Dendritic cell treated with granulocyte-macrophage colony-stimulating factor and Interleukin-4, amounts not matched to agents 40 ng/mL and 50 ng/mL, for 4 days (primary cell): ENCODE results near the gene PAFAH2.

ENCODE experiments used
- H3K27ac Mint-ChIP-seq: one replicate; pipeline ENCODE4 v1.8.0; 2022; ENCODE audit warnings: mild to moderate bottlenecking, mixed read lengths
- H3K27me3 Mint-ChIP-seq: one replicate; pipeline ENCODE4 v1.8.0; 2022; ENCODE audit warnings: mild to moderate bottlenecking, mixed read lengths
- H3K36me3 Mint-ChIP-seq: one replicate; pipeline ENCODE4 v1.8.0; 2022; ENCODE audit warnings: low read depth, mixed read lengths
- H3K4me1 Mint-ChIP-seq: one replicate; pipeline ENCODE4 v1.8.0; 2022; ENCODE audit warnings: low read depth, mixed read lengths
- H3K4me3 Mint-ChIP-seq: one replicate; pipeline ENCODE4 v1.8.0; 2022; ENCODE audit warnings: mild to moderate bottlenecking, moderate library complexity, mixed read lengths
- H3K9me3 Mint-ChIP-seq: one replicate; pipeline ENCODE4 v1.8.0; 2022; ENCODE audit warnings: mixed read lengths
- intact Hi-C: fragments of 100-400 bp; cut with micrococcal nuclease; formaldehyde crosslinking; loops from one replicate; pipeline ENCODE4 v1.15.0; 2022

PAFAH2 gene

DNA sequence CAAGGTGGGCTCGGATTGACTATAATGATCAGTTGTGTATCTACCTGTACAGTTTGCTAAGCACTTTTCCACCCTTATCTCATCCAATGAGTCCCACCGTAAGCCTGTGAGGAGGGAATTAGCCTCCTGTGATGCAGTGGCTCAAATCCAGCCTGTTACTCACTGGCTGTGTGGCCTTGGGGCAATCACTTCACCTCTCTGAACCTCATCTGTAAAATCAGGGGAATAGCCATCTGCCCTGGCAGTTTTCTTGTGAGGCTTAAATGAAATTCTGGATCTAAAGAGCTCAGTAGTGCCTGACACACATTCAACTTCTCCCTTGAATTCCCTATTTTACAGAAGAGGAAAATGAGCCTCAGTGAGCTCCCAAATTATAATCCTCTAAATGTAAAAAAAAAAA, 16.3 kb upstream of the PAFAH2 start:
- Mint-ChIP-seq H3K27me3 (peaks cover 6% of the 10 kb centered on the region), H3K4me3 (no peak overlapping the region), H3K27ac (no peak overlapping the region), H3K9me3 (no peaks in the 10 kb centered on the region), H3K36me3 (no peaks in the 10 kb centered on the region), H3K4me1 (peaks cover 59% of the 10 kb centered on the region)
- intact Hi-C loops: no loop called here

DNA sequence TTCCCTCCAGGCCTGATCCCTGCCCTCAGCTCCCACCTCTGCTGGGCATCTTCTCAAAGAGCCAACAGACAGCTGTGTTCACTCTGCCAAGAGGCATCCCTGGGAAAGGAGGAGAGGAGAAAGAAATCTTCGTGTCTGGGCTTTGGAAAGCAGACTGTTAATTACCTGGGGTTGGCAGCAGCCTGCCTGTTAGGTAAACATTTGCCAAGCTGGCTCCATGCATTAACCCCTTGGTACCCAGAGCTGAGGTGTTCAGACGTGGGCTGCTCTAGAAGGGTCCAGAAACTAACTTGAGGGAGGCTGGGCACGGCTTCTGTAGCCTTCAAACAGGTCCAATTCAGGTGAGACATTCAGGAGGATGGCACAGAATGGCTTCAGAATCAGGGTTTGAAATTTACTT, 15.0 kb upstream of the PAFAH2 start:
- intact Hi-C loops: no loop called here
- H3K27ac Mint-ChIP-seq: no peak overlapping the region

DNA sequence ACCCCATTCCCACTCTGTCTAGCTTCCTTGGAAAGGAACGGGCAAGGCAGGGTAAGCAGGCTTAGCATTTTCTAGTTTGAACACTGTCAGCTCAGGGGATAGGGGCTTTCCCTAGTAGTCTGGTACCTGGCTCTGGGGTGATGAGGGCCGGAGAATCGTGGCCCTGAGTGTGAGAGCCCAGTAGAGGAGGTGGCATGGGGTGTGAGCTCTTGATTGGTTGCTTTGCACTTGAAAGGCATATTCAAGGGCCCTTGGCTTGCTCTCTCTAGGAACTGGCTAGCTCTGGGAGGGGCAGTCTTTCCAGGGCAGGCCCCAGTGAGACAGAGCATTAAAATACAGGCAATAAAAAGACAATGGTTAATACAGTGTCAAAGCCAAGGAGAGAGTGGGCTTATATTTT, 13.0 kb upstream of the PAFAH2 start:
- H3K27me3 Mint-ChIP-seq: peaks cover 2% of the 10 kb centered on the region
- H3K4me3 Mint-ChIP-seq: no peak overlapping the region
- H3K4me1 Mint-ChIP-seq: peaks cover 31% of the 10 kb centered on the region
- no peaks in the 10 kb centered on the region for H3K9me3 Mint-ChIP-seq
- H3K36me3 Mint-ChIP-seq: no peaks in the 10 kb centered on the region
- intact Hi-C loops: no loop called here
- H3K27ac Mint-ChIP-seq: no peak overlapping the region

More for the DNA sequence above, 15.0 kb upstream of the PAFAH2 start:
- no peak overlapping the region for H3K4me3 Mint-ChIP-seq
- H3K36me3 Mint-ChIP-seq: no peaks in the 10 kb centered on the region
- no peaks in the 10 kb centered on the region for H3K9me3 Mint-ChIP-seq
- H3K27me3 Mint-ChIP-seq: peaks cover 2% of the 10 kb centered on the region
- H3K4me1 Mint-ChIP-seq: peaks cover 48% of the 10 kb centered on the region

DNA sequence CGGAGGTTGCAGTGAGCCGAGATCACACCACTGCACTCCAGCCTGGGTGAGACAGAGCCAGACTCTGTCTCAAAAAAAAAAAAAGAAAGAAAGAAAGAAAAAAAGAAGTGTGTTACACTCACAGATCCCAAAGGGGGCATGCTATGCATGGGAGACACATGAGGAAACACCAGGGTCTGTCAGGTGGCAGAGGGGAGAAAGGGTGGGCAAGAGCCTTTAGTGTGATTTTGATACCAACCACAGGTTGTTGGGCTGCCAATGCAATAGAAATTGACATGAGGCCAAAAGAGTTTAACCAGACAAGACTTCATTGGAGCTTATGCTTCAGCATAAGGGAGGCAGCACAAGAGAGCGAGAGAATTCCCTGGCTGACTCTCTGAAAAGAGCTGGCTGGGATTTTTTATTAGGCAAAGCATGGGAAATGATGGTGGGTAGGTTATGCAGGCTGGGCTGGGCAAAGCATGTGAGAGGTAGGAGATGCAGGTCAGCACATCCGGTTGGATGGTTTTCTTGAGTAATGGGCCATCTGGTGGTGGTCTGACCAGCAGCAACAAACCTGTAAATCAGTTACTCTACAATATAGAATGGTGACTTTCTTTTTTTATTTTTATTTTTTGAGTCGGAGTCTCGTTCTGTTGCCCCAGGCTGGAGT, 12.1 kb upstream of the PAFAH2 start:
- H3K27me3 Mint-ChIP-seq: peaks cover 2% of the 10 kb centered on the region
- intact Hi-C loops: no loop called here
- H3K4me1 Mint-ChIP-seq: peaks cover 23% of the 10 kb centered on the region
- H3K27ac Mint-ChIP-seq: no peak overlapping the region
- H3K4me3 Mint-ChIP-seq: no peak overlapping the region
- H3K9me3 Mint-ChIP-seq: no peaks in the 10 kb centered on the region
- H3K36me3 Mint-ChIP-seq: no peaks in the 10 kb centered on the region

DNA sequence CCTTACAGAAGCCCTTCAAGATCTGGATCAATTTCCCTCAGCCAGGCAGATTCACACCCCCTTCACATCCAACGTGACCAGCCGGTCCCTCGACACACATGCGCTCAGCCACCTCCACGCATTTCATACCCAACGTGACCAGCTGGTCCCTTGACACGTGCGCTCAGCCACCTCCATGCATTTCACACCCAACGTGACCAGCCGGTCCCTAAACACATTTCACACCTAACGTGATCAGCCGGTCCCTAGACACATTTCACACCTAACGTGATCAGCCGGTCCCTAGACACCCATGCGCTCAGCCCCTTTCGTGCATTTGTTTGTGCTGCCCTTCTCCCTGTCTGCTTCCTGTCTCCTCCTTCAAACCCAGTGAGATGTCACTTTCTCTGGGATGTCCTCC, 8.8 kb upstream of the PAFAH2 start:
- no peak overlapping the region for H3K27ac Mint-ChIP-seq
- H3K27me3 Mint-ChIP-seq: peaks cover 4% of the 10 kb centered on the region
- intact Hi-C loops: no loop called here
- no peaks in the 10 kb centered on the region for H3K36me3 Mint-ChIP-seq
- no peaks in the 10 kb centered on the region for H3K9me3 Mint-ChIP-seq
- peaks cover 30% of the 10 kb centered on the region for H3K4me1 Mint-ChIP-seq
- H3K4me3 Mint-ChIP-seq: no peak overlapping the region

DNA sequence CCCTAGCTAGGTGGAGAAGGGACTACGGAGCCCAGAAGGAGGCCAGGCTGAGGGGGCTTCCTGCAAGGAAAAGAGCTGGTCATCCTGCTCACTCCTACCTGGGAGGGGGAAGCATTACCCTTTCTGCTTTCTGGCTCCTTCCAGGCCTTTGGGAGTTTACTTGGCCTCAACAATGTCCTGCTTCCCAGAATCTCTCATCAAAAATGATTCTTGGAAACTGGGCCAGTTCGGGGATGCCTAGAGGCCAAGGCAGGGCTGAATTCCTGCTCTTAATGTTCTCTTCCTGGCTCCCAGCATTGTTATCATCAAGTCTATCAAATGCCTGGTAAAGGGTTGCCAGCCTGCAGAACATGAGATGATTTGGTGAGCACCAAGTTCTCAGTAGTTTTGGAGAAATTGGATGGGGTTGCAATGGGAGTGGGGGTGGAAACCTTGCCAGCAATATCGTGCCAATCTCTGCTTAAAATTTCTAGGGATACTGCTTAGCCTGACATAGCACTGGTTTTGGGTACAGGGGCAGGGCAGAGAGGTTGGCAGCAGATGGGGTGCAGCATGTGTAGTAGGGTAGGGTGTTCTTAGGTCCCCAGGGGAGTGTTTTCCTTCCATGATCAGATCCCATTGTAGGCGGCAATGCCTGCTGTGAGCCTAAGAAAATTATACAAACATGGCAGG, 7.7 kb upstream of the PAFAH2 start:
- H3K4me1 Mint-ChIP-seq: peaks cover 20% of the 10 kb centered on the region
- H3K27me3 Mint-ChIP-seq: peaks cover 2% of the 10 kb centered on the region
- H3K9me3 Mint-ChIP-seq: no peaks in the 10 kb centered on the region
- intact Hi-C loops: no loop called here
- H3K27ac Mint-ChIP-seq: no peak overlapping the region
- H3K4me3 Mint-ChIP-seq: no peak overlapping the region
- no peaks in the 10 kb centered on the region for H3K36me3 Mint-ChIP-seq

DNA sequence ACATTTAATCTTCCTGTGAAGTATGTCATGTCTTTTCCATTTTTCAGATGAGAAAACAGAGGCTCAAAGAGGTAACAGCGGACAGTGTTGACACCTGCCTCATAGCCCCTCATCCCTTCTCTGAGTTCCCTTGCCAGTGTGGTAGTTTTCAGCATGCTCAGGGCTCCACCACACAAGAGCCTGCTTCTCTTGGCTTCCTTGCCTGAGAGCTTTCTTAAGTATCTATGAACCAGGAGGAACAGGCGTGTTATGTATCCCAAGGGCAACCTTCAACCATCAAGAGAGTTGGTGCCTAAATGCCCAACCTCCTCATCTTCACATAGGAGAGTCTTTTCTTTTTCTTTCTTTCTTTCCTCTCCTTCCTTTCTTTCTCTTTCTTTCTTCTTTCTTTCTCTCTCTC, 5.9 kb upstream of the PAFAH2 start:
- H3K36me3 Mint-ChIP-seq: no peaks in the 10 kb centered on the region
- intact Hi-C loops: no loop called here
- peaks cover 21% of the 10 kb centered on the region for H3K4me1 Mint-ChIP-seq
- no peak overlapping the region for H3K27ac Mint-ChIP-seq
- H3K4me3 Mint-ChIP-seq: no peak overlapping the region
- H3K27me3 Mint-ChIP-seq: peaks cover 2% of the 10 kb centered on the region
- no peaks in the 10 kb centered on the region for H3K9me3 Mint-ChIP-seq

DNA sequence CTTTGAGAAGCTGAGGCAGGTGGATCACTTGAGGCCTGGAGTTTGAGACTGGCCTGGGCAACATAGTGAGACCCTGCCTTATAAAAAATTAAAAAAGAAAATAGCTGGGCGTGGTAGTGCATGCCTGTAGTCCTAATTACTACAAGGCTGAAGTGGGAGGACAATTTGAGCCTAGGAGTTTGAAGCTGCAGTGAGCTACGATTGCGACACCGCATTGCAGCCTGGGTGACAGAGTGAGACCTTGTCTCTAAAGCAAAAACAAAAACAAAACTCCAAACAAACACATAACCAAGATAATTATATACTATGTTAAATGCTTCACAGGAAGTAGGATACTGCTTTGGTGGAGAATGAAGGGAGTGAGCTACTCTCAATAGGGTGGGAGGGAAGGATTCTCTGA, 5.4 kb upstream of the PAFAH2 start:
- intact Hi-C loops: no loop called here
- Mint-ChIP-seq H3K36me3 (no peaks in the 10 kb centered on the region), H3K4me3 (no peak overlapping the region), H3K9me3 (no peaks in the 10 kb centered on the region), H3K27ac (no peak overlapping the region), H3K4me1 (peaks cover 26% of the 10 kb centered on the region), H3K27me3 (peaks cover 2% of the 10 kb centered on the region)

DNA sequence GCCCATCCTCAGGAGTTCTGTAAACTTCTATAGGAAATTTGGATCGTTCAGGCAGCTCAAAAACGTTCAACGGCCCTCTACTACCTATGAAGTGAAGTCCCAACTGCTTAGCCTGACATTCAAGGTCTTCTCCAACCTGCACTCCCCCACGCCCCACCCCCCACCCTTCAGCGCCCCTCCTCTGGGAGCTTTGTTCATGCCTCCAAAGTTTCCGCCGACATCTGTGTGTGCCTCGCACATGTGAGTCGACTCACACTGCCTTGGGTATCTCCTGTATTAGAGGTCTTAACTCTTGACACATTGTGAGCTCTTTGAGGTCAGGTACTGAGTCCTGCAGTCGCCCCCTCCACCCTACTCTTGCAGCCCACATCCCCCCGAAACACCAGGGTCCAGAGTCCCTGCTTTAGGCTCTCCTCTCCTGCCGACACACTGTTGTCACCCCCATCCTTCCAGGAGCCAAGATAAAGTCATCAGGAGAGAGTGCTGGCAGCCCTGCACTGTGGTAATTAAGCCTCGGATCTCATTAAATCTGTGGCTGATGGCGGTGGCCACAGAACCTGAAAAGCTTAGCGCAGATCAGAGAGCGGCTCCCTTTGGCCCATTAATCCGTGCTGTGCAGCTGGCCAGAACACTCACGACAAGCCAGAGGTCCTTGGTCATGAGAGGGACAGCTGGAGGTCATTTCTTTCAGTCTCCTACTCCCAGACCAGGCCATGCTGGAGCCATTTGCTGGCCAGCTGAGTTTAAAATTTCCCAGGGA, 1.4 kb upstream of the PAFAH2 start:
- Mint-ChIP-seq H3K4me3 (no peak overlapping the region), H3K4me1 (peaks cover 42% of the 10 kb centered on the region), H3K9me3 (no peaks in the 10 kb centered on the region), H3K36me3 (peaks cover 13% of the 10 kb centered on the region), H3K27ac (no peak overlapping the region), H3K27me3 (no peaks in the 10 kb centered on the region)
- intact Hi-C loops: loop anchor here (5.0 kb wide), 1 partner anchor 177 kb away; no protein-coding TSS in a partner anchor

DNA sequence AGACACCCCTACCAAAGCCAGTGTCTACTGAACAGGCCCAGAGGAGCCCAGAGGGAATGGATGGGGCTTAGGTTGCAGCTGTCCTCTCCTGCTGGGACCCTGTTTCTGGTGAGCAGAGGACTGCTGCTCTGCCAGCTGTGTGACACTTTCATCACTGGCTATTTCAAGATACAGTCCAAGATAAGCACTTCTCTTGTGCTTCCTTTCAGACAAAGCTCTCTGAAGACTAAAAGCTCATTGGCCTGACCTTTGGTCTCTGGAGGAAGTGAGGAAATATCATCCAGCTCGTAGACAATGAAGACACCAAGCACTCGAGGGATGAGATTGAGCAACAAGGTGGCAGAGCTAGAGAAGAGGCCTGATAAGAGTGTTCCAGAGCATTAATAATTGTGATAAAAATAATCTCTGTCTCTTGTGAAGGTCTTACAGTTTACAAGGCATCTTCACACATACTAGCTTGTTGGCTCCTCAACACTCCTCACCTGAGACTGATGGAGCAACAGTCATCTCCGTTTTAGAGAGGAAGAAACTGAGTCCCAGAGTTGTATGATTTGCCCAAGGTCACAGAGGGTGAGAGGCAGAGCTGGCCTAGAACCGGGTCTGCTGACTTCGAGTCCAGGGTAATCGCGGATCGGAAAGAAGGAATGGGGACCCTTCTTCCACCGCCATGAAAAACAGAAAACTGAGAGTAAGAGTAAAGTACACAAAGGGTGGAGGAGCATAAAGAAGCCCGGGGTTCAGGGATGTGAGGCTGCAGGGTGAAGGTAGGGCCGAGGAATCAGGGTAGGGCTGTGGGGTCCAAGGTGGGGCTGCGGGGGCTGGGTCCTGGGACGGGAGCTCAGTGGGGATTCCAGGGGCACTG, 666 bp downstream of the PAFAH2 start:
- no peaks in the 10 kb centered on the region for H3K9me3 Mint-ChIP-seq
- H3K27ac Mint-ChIP-seq: peak overlapping the region; percentile 97
- no peaks in the 10 kb centered on the region for H3K27me3 Mint-ChIP-seq
- intact Hi-C loops: loop anchor here (5.0 kb wide), 1 partner anchor 175 kb away; no protein-coding TSS in a partner anchor
- peak overlapping the region; percentile 97 for H3K4me3 Mint-ChIP-seq
- peaks cover 22% of the 10 kb centered on the region for H3K36me3 Mint-ChIP-seq
- peaks cover 45% of the 10 kb centered on the region for H3K4me1 Mint-ChIP-seq

DNA sequence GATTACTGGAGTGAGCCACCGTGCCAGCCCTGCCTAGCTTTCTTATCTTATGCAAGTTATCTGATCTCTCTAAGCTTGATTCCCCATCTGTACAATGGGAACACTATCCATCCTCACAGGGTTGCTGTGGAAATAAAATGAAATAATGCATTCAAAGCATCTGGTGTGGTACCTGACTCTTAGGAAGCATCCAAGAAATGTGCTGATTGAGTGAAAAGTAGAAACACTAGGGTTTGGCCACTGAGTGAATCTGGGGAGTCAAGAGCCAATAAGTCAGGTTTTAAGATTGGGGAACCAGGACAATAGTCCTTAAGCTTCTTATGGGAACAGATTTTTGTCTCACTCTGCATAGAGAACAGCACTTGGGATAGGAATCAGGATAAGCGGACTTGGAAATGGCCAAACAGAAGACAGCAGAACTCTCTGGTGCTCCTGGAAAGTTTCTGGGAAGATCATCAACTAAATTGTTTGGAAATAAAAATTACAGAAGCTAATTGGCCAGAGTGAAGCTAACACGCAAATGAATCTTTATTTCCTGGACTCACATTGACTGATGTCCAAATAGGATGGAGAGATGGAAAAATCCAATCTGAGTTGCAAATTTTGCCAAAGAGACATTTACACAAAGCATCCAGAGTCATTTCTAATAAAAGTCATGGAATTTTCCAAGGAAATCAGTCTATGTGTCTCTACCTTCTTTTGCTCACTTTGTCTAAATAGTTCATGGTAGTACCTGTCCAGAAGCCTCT, 3.3 kb downstream of the PAFAH2 start:
- Mint-ChIP-seq H3K9me3 (no peaks in the 10 kb centered on the region), H3K27me3 (no peaks in the 10 kb centered on the region), H3K4me3 (no peak overlapping the region), H3K27ac (no peak overlapping the region), H3K36me3 (peaks cover 26% of the 10 kb centered on the region), H3K4me1 (peaks cover 68% of the 10 kb centered on the region)
- intact Hi-C loops: loop anchor here (5.0 kb wide), 1 partner anchor 172 kb away; no protein-coding TSS in a partner anchor

DNA sequence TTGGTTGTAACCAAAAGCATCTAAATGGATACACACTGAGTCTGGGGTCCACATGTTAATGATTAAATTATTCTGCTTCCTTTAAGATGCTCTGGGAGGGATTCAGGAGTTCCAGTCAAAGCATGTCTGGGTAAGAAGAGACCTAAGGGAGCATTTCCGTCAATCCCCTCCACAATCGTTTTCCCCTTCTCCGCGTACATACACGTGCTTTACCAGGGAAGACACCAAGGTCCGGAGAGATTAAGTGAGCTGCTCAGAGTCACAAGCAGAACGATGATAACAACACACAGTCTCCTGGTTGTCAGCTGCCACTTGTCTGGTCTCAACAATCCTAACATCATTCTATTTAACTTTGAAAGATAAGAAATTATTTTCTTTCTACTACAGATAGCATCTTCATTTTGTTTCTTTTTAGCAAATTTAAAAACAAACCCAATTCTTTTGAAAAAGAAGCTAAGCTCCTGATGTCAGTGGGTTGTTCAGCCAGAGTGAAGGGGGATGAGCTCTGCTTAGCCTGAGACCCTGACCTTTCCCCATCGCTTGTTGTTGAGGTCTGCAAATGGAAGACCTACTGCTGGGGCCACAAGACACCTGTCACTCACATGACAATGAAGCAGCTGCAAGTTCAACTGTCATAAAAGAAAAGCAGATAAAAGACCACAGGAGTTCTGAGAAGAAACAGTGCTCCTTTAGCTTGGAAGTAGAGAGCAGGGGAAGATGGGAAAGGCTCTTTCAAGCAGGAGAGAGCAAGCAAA, 4.5 kb downstream of the PAFAH2 start:
- Mint-ChIP-seq H3K27me3 (no peaks in the 10 kb centered on the region), H3K9me3 (no peaks in the 10 kb centered on the region), H3K36me3 (peaks cover 38% of the 10 kb centered on the region), H3K27ac (no peak overlapping the region), H3K4me1 (peaks cover 74% of the 10 kb centered on the region), H3K4me3 (no peak overlapping the region)
- intact Hi-C loops: no loop called here
